Loucy (cell line): ENCODE measurements around the gene FHAD1.

Experiments used
- H2AFZ ChIP-seq: fragments of 200-600 bp; sonication (generic); 2 replicates; pipeline ENCODE4 v1.6.0; 2016; ENCODE audit warnings: antibody characterized with exemption, mild to moderate bottlenecking, low read length, moderate library complexity
- H3F3A ChIP-seq: fragments of 200-600 bp; 2 replicates; pipeline ENCODE4 v1.6.0; 2016; ENCODE audit warnings: antibody characterized with exemption, low read depth, mild to moderate bottlenecking
- H3K27me3 ChIP-seq: fragments of 200-600 bp; sonication (generic); 2 replicates; pipeline ENCODE4 v1.6.1; 2014; ENCODE audit warnings: low read length, mild to moderate bottlenecking; ENCODE audit not compliant: insufficient read depth, poor library complexity, severe bottlenecking
- H3K36me3 ChIP-seq: fragments of 200-600 bp; sonication (generic); 2 replicates; pipeline ENCODE4 v1.6.1; 2016; ENCODE audit warnings: low read length; ENCODE audit not compliant: insufficient read depth
- H3K4me1 ChIP-seq: fragments of 200-600 bp; sonication (generic); 2 replicates; pipeline ENCODE4 v1.5.1; 2014; ENCODE audit warnings: low read length, mild to moderate bottlenecking; ENCODE audit not compliant: insufficient read depth, poor library complexity, severe bottlenecking
- H3K4me2 ChIP-seq: fragments of 200-600 bp; sonication (generic); 2 replicates; pipeline ENCODE4 v1.6.0; 2014; ENCODE audit warnings: antibody characterized with exemption, low read length, low read depth, mild to moderate bottlenecking; ENCODE audit not compliant: poor library complexity, severe bottlenecking
- H3K4me3 ChIP-seq: fragments of 200-600 bp; sonication (generic); 2 replicates; pipeline ENCODE4 v1.5.1; 2014; ENCODE audit warnings: low read length, mild to moderate bottlenecking, mixed read lengths; ENCODE audit not compliant: poor library complexity, severe bottlenecking
- H3K79me2 ChIP-seq: fragments of 200-600 bp; sonication (generic); 2 replicates; pipeline ENCODE4 v1.6.1; 2014; ENCODE audit warnings: low read length; ENCODE audit not compliant: insufficient read depth
- H3K9ac ChIP-seq: fragments of 200-600 bp; sonication (generic); 2 replicates; pipeline ENCODE4 v1.6.0; 2014; ENCODE audit warnings: mild to moderate bottlenecking, low read depth, low read length, moderate library complexity; ENCODE audit not compliant: poor library complexity, severe bottlenecking
- H3K9me2 ChIP-seq: fragments of 200-600 bp; sonication (generic); replicated peaks from 2 replicates; pipeline ENCODE4 v1.6.1; 2016; ENCODE audit warnings: low read depth, low read length, mixed read lengths
- H3K9me3 ChIP-seq: fragments of 200-600 bp; sonication (generic); 2 replicates; pipeline ENCODE4 v1.6.1; 2014; ENCODE audit warnings: mild to moderate bottlenecking, antibody characterized with exemption, low read length, low read depth; ENCODE audit not compliant: insufficient read depth
- H4K20me1 ChIP-seq: fragments of 200-600 bp; sonication (generic); 2 replicates; pipeline ENCODE4 v1.6.0; 2014; ENCODE audit warnings: antibody characterized with exemption, low read length, mild to moderate bottlenecking; ENCODE audit not compliant: insufficient read depth, poor library complexity, severe bottlenecking
- CTCF ChIP-seq: fragments of 200-600 bp; sonication (generic); conservative IDR thresholded peaks from 2 replicates; pipeline ENCODE4 v1.5.1; 2014; ENCODE audit warnings: mild to moderate bottlenecking, antibody characterized with exemption, low read length
- EZH2phosphoT487 ChIP-seq: fragments of 200-600 bp; IDR thresholded peaks from 2 replicates; pipeline ENCODE4 v1.6.1; 2018; ENCODE audit warnings: antibody characterized with exemption, mild to moderate bottlenecking, moderate library complexity, borderline replicate concordance

Gene FHAD1

GRCh38 chr1:15286452-15286851 lies 39.4 kb downstream of the FHAD1 start:
- no peak overlapping the region for H2AFZ ChIP-seq
- no peaks in the 10 kb centered on the region for H3F3A ChIP-seq
- no peaks in the 10 kb centered on the region for H3K79me2 ChIP-seq
- no peaks in the 10 kb centered on the region for H3K36me3 ChIP-seq
- no peaks in the 10 kb centered on the region for H4K20me1 ChIP-seq
- no peaks in the 10 kb centered on the region for H3K9me2 ChIP-seq
- no peaks in the 10 kb centered on the region for H3K4me1 ChIP-seq
- H3K4me2 ChIP-seq = no peak overlapping the region
- no peaks in the 10 kb centered on the region for H3K27me3 ChIP-seq
- H3K4me3 ChIP-seq = no peak overlapping the region
- H3K9ac ChIP-seq = no peak overlapping the region
- TF ChIP-seq EZH2phosphoT487 (no peak), CTCF (no peak)
- H3K9me3 ChIP-seq = no peaks in the 10 kb centered on the region

GRCh38 chr1:15287035-15287979 lies 40.3 kb downstream of the FHAD1 start:
- Histone ChIP-seq H3K9me2 (no peaks in the 10 kb centered on the region), H3K4me2 (no peak overlapping the region), H3K9me3 (no peaks in the 10 kb centered on the region), H3K4me1 (no peaks in the 10 kb centered on the region), H3K9ac (no peak overlapping the region), H4K20me1 (no peaks in the 10 kb centered on the region), H3K79me2 (no peaks in the 10 kb centered on the region), H3K36me3 (no peaks in the 10 kb centered on the region), H3F3A (no peaks in the 10 kb centered on the region), H3K27me3 (no peaks in the 10 kb centered on the region), H3K4me3 (no peak overlapping the region), H2AFZ (no peak overlapping the region)
- TF ChIP-seq EZH2phosphoT487 (no peak), CTCF (no peak)

- no peaks in the 10 kb centered on the region for H3K36me3 ChIP-seq
- no peaks in the 10 kb centered on the region for H3F3A ChIP-seq
- H3K4me2 ChIP-seq = no peak overlapping the region
- H3K9me2 ChIP-seq = no peaks in the 10 kb centered on the region
- H3K27me3 ChIP-seq = no peaks in the 10 kb centered on the region
- no peak overlapping the region for H3K4me3 ChIP-seq
- TF ChIP-seq EZH2phosphoT487 (no peak), CTCF (no peak)
- H3K4me1 ChIP-seq = no peaks in the 10 kb centered on the region
- no peaks in the 10 kb centered on the region for H3K79me2 ChIP-seq
- no peak overlapping the region for H2AFZ ChIP-seq
- H3K9ac ChIP-seq = no peak overlapping the region
- H3K9me3 ChIP-seq = no peaks in the 10 kb centered on the region
- no peaks in the 10 kb centered on the region for H4K20me1 ChIP-seq
These were observed 41.3 kb downstream of the FHAD1 start for GRCh38 chr1:15288173-15288926.
